SK-N-SH treated with all-trans-retinoic acid at 6 μM for 48 hours (cell line): Measurements from ENCODE around the gene RGS19.

Experiments
- BACH2 ChIP-seq: fragments of 250-450 bp; sonication (Bioruptor Pico); IDR thresholded peaks from 2 replicates; pipeline ENCODE4 v1.9.0; 2021; ENCODE audit warnings: mild to moderate bottlenecking, borderline replicate concordance
- TF ChIP-seq, protein P1 (sequence below): fragments of 250-450 bp; sonication (Bioruptor Pico); IDR thresholded peaks from 2 replicates; pipeline ENCODE4 v1.8.0; 2020; ENCODE audit warnings: mild to moderate bottlenecking, moderate library complexity, borderline replicate concordance

DNA sequence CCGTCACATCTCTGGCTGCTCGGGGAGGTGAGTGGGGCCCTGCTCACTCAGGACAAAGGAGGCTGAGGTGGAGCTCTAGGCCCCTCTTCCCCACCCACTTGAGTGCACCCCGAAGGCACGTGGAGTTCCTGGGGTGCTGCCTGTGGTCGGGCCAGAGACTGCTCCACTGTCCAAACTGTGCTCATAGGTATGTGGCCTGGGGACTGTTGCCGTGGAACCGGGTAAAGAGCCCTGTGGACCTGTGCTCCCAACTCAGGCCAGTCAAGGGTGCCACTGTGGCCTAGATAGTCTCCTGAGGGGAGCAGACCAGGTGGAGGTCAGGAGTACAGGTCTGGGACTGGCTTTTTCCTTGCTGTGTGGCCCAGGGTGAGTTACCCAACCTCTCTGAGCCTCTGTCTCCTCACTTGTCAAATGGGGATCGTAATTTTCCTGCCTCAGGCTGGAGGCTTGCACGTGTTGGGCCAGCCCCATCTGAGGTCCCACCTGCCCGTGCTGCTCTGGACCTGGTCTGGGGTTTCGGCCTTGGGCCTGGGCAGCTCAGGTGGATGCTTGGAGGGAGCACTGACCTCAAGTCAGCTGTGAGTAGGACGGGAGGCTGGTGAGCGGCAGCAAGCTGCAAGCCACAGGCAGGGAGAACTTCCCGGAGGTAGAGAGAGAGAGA lies 40.5 kb upstream of the RGS19 start:
- no peak for TF ChIP-seq BACH2 (CRISPR knock-in tag)
- TF ChIP-seq, protein P1, sequence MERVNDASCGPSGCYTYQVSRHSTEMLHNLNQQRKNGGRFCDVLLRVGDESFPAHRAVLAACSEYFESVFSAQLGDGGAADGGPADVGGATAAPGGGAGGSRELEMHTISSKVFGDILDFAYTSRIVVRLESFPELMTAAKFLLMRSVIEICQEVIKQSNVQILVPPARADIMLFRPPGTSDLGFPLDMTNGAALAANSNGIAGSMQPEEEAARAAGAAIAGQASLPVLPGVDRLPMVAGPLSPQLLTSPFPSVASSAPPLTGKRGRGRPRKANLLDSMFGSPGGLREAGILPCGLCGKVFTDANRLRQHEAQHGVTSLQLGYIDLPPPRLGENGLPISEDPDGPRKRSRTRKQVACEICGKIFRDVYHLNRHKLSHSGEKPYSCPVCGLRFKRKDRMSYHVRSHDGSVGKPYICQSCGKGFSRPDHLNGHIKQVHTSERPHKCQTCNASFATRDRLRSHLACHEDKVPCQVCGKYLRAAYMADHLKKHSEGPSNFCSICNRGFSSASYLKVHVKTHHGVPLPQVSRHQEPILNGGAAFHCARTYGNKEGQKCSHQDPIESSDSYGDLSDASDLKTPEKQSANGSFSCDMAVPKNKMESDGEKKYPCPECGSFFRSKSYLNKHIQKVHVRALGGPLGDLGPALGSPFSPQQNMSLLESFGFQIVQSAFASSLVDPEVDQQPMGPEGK (CRISPR knock-in tag) = no peak
